Erythroblast (primary cell): ENCODE results near the gene TMEM8B.

Experiments
- DNase-seq, 2 experiments: peaks; one replicate each; lab custom pipeline; 2025; lab: John Stamatoyannopoulos, UW
- GATA1 ChIP-seq: IDR thresholded peaks from 2 replicates; pipeline ENCODE4 v1.6.1; 2011; ENCODE audit warnings: low read depth, mild to moderate bottlenecking, control low read depth, low read length, moderate library complexity
- POLR2A ChIP-seq: IDR thresholded peaks from 2 replicates; pipeline ENCODE4 v1.6.1; 2011; ENCODE audit warnings: mild to moderate bottlenecking, low read length

Gene TMEM8B

GRCh38 chr9:35814841-35815543 is 14.0 kb upstream of the TMEM8B start, which contains the start of gene HINT2:
HINT2 (minus strand) TSS chr9:35815042; CDS start chr9:35814979, 63 bp downstream.
- peak; percentile 97 to 98 for DNase-seq
- TF ChIP-seq POLR2A, result peak; percentile 88
- TF ChIP-seq GATA1, result no peak

GRCh38 chr9:35816708-35817107 is 12.3 kb upstream of the TMEM8B start:
- no peak for DNase-seq
- TF ChIP-seq POLR2A (no peak), GATA1 (no peak)

DNA sequence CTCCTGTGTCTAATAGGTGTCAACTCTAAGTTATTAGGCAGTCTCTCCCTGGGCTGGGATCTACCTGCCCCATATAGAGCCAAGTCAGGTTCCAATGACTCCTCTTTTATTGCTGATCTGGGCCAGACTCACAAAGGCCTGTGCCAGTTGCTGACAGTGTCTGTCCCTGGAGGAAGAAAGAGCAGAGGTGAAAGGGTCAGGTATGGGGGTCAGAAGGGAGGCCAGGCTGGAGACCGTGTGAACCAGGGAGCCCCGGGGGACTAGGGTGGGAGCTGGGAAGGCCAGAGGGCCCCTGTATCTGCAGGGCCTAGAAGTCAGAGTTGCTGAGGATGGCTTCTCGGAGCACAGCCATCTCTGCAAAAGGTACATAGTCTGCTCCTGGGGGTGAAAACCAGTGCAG is 10.7 kb upstream of the TMEM8B start:
- no peak for TF ChIP-seq GATA1
- TF ChIP-seq POLR2A, result no peak
- DNase-seq, result no peak

DNA sequence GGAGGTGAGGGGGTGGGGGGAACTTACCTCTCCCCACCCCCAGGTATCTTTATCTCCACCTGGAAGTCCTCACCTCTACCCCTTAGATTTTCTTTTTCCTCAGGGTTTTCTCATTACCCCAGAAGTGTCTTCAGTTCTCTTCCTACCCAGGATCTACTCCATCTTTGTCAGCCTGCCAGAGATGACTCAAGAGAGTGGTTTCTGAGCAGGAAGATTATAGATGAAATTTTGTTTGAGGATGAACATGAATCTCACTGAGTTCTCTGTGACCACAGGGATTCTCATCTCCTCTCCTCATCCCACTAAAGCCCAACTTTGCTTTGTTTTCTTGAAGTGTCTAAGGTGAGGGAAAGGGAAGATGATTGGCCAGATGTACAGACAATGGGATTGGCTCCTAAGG is 9.0 kb upstream of the TMEM8B start:
- DNase-seq, result peak in 1 of 2 experiments; percentile 17
- TF ChIP-seq GATA1 (no peak), POLR2A (no peak)

- TF ChIP-seq GATA1 (no peak), POLR2A (no peak)
- DNase-seq, result no peak
Observed at GRCh38 chr9:35822926-35823325, 6.1 kb upstream of the TMEM8B start.

- DNase-seq, result peak; percentile 68 to 78
- TF ChIP-seq POLR2A, result no peak
- no peak for TF ChIP-seq GATA1
Observed at GRCh38 chr9:35826071-35826701, 2.8 kb upstream of the TMEM8B start.

DNA sequence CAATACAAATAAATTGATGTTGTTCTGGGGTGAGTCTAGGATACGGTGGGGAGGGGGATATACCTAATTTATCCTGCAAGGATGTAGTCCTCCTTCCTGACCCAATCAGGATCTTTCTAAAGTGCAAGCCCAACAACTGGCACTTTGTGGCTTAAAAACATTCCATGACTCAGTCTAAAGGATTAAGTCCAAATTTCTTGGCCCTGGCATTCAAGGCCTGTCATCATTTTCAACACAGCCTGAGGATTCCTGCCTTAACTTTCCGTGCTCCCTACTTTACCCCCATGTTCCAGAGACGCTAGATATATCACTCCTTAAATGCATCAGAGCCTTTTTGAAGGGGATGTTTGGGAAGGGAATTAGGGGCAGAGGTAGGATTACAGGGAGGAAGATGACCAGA is 1.5 kb upstream of the TMEM8B start:
- TF ChIP-seq POLR2A (no peak), GATA1 (no peak)
- DNase-seq, result no peak

- no peak for DNase-seq
- TF ChIP-seq GATA1 (no peak), POLR2A (no peak)
Observed at GRCh38 chr9:35828716-35829083, 328 bp upstream of the TMEM8B start, which contains the start of gene FAM221B. FAM221B (minus strand) TSS chr9:35828732; CDS start chr9:35826161, 2,571 bp downstream.

- DNase-seq, result peak in 1 of 2 experiments; percentile 38
- no peak for TF ChIP-seq GATA1
- no peak for TF ChIP-seq POLR2A
Observed at GRCh38 chr9:35829764-35830096, 702 bp downstream of the TMEM8B start.

- no peak for DNase-seq
- TF ChIP-seq GATA1 (no peak), POLR2A (no peak)
Observed at GRCh38 chr9:35831040-35831439, 2.0 kb downstream of the TMEM8B start.

- no peak for DNase-seq
- no peak for TF ChIP-seq GATA1
- no peak for TF ChIP-seq POLR2A
Observed at GRCh38 chr9:35832814-35833213, 3.8 kb downstream of the TMEM8B start.

GRCh38 chr9:35834260-35835215 is 5.5 kb downstream of the TMEM8B start:
- TF ChIP-seq GATA1 (no peak), POLR2A (no peak)
- no peak for DNase-seq

GRCh38 chr9:35835216-35835632 is 6.2 kb downstream of the TMEM8B start:
- DNase-seq, result peak; percentile 40 to 54
- TF ChIP-seq POLR2A (no peak), GATA1 (no peak)

DNA sequence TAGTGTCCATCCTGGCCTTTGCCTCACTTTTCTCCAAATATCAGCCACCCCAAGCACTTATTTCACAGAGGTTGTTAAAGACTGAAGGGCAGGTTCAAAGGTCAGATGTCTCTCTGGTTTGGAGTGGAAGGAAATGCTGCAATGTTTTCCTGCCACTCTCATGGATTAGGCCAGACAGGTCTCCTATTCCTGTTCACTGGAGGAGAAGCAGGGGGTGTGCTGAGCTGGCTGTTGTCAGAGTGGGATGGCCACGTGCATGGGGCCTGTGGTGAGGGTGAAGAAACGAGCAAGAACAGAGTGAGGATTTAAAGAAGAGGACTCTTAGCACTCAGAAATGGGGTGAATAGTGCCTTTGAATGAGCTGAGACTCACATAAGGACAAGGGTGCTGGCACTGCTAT is 6.7 kb downstream of the TMEM8B start:
- no peak for TF ChIP-seq GATA1
- DNase-seq, result no peak
